Gastroesophageal sphincter (tissue), 4 donors: ENCODE data around the gene CXorf49. TPM values are rescaled to one million over a fixed set of nuclear protein-coding genes. Genes with fewer than 3 reads are reported as not detected.
"Not testable (repeated sequence)": the region's sequence is repeated elsewhere in the genome, so short reads cannot be mapped to it uniquely, and the experiment has no call there.

ENCODE experiments used
- ATAC-seq: fragments of 150-250 bp; one replicate; pipeline ENCODE4 v1.9.1; 2016; ENCODE audit warnings: mild to moderate bottlenecking, moderate library complexity
- H3K27ac ChIP-seq, 4 donors: fragments of 200-600 bp; sonication (generic) in 3 of 4; 1 replicate in 3 of 4; 2 replicates in 1 of 4; pipeline ENCODE4 v1.5.1; 2016 to 2019
- H3K27me3 ChIP-seq: fragments of 200-600 bp; sonication (generic); one replicate; pipeline ENCODE4 v1.5.1; 2019
- H3K36me3 ChIP-seq, 2 donors: fragments of 200-600 bp; sonication (generic); one replicate each; pipeline ENCODE4 v1.5.1; 2019; ENCODE audit warnings: control low read depth in 1 of 2
- H3K4me1 ChIP-seq, 3 donors: fragments of 200-600 bp; sonication (generic); 1 replicate in 2 of 3; 2 replicates in 1 of 3; pipeline ENCODE4 v1.5.1; 2016 to 2019; ENCODE audit warnings: control low read depth in 2 of 3
- H3K4me3 ChIP-seq, 2 donors: fragments of 200-600 bp; sonication (generic); one replicate each; pipeline ENCODE4 v1.5.1; 2019; ENCODE audit warnings: mild to moderate bottlenecking in 1 of 2, moderate library complexity in 1 of 2
- H3K9me3 ChIP-seq, 3 donors: fragments of 200-600 bp; sonication (generic); one replicate each; pipeline ENCODE4 v1.5.1; 2017 to 2019; ENCODE audit warnings: control low read depth in 2 of 3
- EP300 ChIP-seq: sonication (generic); formaldehyde crosslinking; IDR thresholded peaks from one replicate; pipeline ENCODE4 v1.6.1; 2017; ENCODE audit warnings: antibody characterized with exemption, mild to moderate bottlenecking
- POLR2A ChIP-seq, 2 donors: fragments of 450-650 bp; IDR thresholded peaks; one replicate each; pipeline ENCODE4 v1.6.1; 2017; ENCODE audit warnings: antibody characterized with exemption in 2 of 2, mild to moderate bottlenecking in 2 of 2, moderate library complexity in 1 of 2
- POLR2AphosphoS5 ChIP-seq: sonication (generic); formaldehyde crosslinking; IDR thresholded peaks from one replicate; pipeline ENCODE4 v1.6.1; 2017; ENCODE audit warnings: antibody characterized with exemption
- WGBS, 2 donors: methylation state at CpG; one replicate each; pipeline ENCODE4 v1.1.5; 2018; ENCODE audit warnings: low coverage in 1 of 2; 5-methylcytosine and 5-hydroxymethylcytosine counted together
- total RNA-seq, 4 donors: library from RNA; depleted of rRNA; stranded (reverse); fragments of >200 nt; gene quantifications; one replicate each; pipeline ENCODE4 v1.1.0, GENCODE V29; 2016
- TF ChIP-seq, protein P1 (sequence below), 4 experiments: fragments of 200-600 bp in 2 of 4; fragments of 450-650 bp in 2 of 4; sonication (generic) in 1 of 4; IDR thresholded peaks; one replicate each; pipeline ENCODE4 v1.5.1; 2017 to 2019; ENCODE audit warnings: antibody characterized with exemption in 4 of 4, mild to moderate bottlenecking in 2 of 4, moderate library complexity in 2 of 4

CXorf49 gene
- total RNA-seq, 4 donors from 2014 or later: not detected

DNA sequence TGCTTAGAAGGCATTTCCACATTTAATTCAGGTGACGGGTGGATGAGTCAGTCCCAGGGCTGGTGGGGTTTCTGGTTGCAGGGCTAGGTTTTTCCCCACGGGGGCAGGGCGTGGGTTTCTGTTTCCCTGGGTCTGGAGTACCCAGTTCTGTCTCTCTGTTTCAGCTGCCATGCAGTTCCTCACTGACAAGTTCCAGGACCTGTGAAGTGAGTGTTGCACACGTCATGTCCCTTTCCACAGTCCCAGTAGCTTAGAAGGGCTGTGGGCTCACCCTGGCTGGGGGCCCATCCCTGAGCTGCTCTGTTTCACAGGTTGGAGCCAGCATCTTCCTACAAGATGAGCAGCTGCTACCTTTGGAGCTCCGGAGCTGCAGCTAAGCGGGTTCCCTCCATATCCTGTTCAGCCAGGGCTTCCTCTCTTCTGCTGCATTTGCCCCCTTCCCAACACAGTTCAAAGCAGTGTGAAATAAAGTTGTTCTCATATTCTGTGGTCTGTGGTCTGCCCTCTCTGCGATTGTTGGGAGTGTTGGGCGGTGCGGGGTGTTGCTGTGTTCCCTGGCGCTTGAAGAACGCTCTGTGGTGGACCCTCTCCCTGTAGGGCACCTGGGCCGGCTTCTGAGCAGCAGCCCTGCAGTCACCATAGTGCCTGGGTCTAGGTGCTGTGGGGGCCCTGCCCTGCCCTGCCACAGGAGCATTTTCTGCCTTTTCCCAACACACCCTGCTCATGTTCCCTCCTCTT is 46.9 kb downstream of the CXorf49 start:
- no peaks in the 10 kb centered on the region for H3K36me3 ChIP-seq
- H3K9me3 ChIP-seq: no peaks in the 10 kb centered on the region
- 40% methylated on average over 3 of the region's 12 CpGs; no CpG with 5 or more reads in 1 of the 2 donors for WGBS, 2 donors
- TF ChIP-seq, protein P1, sequence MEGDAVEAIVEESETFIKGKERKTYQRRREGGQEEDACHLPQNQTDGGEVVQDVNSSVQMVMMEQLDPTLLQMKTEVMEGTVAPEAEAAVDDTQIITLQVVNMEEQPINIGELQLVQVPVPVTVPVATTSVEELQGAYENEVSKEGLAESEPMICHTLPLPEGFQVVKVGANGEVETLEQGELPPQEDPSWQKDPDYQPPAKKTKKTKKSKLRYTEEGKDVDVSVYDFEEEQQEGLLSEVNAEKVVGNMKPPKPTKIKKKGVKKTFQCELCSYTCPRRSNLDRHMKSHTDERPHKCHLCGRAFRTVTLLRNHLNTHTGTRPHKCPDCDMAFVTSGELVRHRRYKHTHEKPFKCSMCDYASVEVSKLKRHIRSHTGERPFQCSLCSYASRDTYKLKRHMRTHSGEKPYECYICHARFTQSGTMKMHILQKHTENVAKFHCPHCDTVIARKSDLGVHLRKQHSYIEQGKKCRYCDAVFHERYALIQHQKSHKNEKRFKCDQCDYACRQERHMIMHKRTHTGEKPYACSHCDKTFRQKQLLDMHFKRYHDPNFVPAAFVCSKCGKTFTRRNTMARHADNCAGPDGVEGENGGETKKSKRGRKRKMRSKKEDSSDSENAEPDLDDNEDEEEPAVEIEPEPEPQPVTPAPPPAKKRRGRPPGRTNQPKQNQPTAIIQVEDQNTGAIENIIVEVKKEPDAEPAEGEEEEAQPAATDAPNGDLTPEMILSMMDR (IDR thresholded peaks at IDR 0.05): no peak
- TF ChIP-seq POLR2AphosphoS5 (no peak), POLR2A (IDR thresholded peaks at IDR 0.05) (no peak), EP300 (no peak)
- no peak for ATAC-seq
- H3K4me3 ChIP-seq: no peak overlapping the region
- no peak overlapping the region for H3K27ac ChIP-seq
- no peaks in the 10 kb centered on the region for H3K27me3 ChIP-seq
- H3K4me1 ChIP-seq: no peaks in the 10 kb centered on the region

DNA sequence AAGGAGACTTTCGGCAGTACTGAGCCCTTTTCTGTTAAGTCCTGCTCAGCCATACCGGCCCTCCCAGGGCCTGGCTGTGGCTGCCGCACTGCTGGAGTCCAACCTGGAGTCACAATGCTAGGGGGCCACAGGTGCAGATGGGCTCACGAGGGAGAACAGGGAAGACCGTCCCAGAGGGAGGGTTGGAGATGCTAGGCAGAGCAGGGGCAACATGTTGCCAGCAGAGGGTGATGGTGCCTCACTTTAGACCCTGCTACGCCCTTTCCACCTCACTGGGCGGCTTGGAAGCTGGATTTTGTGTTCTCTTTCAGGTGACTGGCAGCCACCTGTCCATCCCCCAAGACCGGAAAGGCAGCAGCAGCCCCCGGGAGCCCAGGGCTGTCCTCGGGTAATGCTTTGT is 48.1 kb downstream of the CXorf49 start:
- ATAC-seq, H3K27me3 ChIP-seq: not testable (repeated sequence)
- 40% methylated on average over 1 of the region's 10 CpGs; no CpG with 5 or more reads in 1 of the 2 donors for WGBS, 2 donors

GRCh38 chrX:71669492-71669891 is 48.6 kb downstream of the CXorf49 start:
- ATAC-seq: no peak
- no peaks in the 10 kb centered on the region for H3K36me3 ChIP-seq
- H3K27me3 ChIP-seq: no peaks in the 10 kb centered on the region
- H3K27ac ChIP-seq: no peak overlapping the region
- 63 to 81% methylated on average over 2 to 7 of the region's 13 CpGs for WGBS, 2 donors
- TF ChIP-seq POLR2A (IDR thresholded peaks at IDR 0.05) (no peak), EP300 (no peak), POLR2AphosphoS5 (no peak)
- TF ChIP-seq, protein P1 (IDR thresholded peaks at IDR 0.05): no peak
- H3K4me3 ChIP-seq: no peak overlapping the region
- H3K4me1 ChIP-seq: no peaks in the 10 kb centered on the region
- no peaks in the 10 kb centered on the region for H3K9me3 ChIP-seq

More for the DNA sequence above, 48.1 kb downstream of the CXorf49 start:
- TF ChIP-seq, protein P1 (IDR thresholded peaks at IDR 0.05): peak in 3 of 4 experiments; percentile 14 to 52 (median 25)
- H3K4me1 ChIP-seq, H3K27ac ChIP-seq, H3K4me3 ChIP-seq, H3K9me3 ChIP-seq, H3K36me3 ChIP-seq: not testable (repeated sequence)

GRCh38 chrX:71668248-71668595 is 49.9 kb downstream of the CXorf49 start:
- H3K4me3 ChIP-seq: no peak overlapping the region
- H3K9me3 ChIP-seq: no peaks in the 10 kb centered on the region
- no peak for TF ChIP-seq POLR2A (IDR thresholded peaks at IDR 0.05)
- H3K27ac ChIP-seq: no peak overlapping the region
- WGBS, 2 donors: 100% methylated on average over 1 of the region's 16 CpGs; no CpG with 5 or more reads in 1 of the 2 donors
- H3K36me3 ChIP-seq: no peaks in the 10 kb centered on the region
- no peak for ATAC-seq
- no peaks in the 10 kb centered on the region for H3K27me3 ChIP-seq
- no peaks in the 10 kb centered on the region for H3K4me1 ChIP-seq

GRCh38 chrX:71667328-71668247 is 50.5 kb downstream of the CXorf49 start, which contains the start of gene LOC101059915:
LOC101059915 (plus strand) TSS chrX:71667546.
- Histone ChIP-seq H3K4me3 (no peak within 1 kb of the TSS), H3K27me3 (no peaks in the 10 kb centered on the region), H3K4me1 (no peaks in the 10 kb centered on the region), H3K36me3 (no peaks in the 10 kb centered on the region), H3K9me3 (no peaks in the 10 kb centered on the region), H3K27ac (no peak within 1 kb of the TSS)
- no peak for ATAC-seq
- TF ChIP-seq, protein P1 (IDR thresholded peaks at IDR 0.05): no peak
- TF ChIP-seq POLR2AphosphoS5 (no peak), POLR2A (IDR thresholded peaks at IDR 0.05) (no peak)
- WGBS, 2 donors: 79 to 96% methylated on average over 5 to 7 of the region's 50 CpGs
